H54 (cell line): Measurements from ENCODE around the gene SRRM4.
A peak's percentile ranks its signal among the peaks of the same experiment; 100 is the strongest.

Experiments
- DNase-seq: peaks from one replicate; pipeline ENCODE4 v3.0.0; 2011; ENCODE audit warnings: low spot score, mixed read lengths; ENCODE audit not compliant: insufficient read length
- FAIRE-seq: peaks from 3 replicates; lab custom pipeline; 2011; peaks lifted over from hg19 to GRCh38; lab: Jason Lieb, UNC
- POLR2A ChIP-seq: IDR thresholded peaks from 2 replicates; pipeline ENCODE4 v1.6.1; 2011; ENCODE audit warnings: low read depth, mild to moderate bottlenecking, low read length

The SRRM4 gene

DNA sequence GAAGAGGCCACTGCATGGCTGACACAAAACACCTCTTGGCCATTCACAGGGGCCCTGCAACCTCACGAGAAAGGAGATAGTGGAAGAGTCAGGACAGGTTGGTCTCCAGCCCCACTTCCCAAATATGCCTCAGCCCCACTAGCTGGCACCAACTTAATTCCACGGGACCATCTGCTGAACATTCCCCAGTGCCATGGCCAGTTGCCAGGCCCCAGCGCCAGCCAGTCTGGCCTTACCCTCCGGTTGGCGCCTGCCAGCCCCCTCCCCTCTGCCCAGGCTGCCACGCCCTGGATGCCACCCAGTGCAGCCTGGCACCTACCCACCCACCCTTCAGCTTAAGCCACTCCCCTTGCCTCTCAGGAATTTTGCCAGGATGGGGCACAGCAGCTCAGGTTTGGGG lies 176.2 kb downstream of the SRRM4 start:
- no peak for TF ChIP-seq POLR2A
- FAIRE-seq, result no peak
- no peak for DNase-seq

DNA sequence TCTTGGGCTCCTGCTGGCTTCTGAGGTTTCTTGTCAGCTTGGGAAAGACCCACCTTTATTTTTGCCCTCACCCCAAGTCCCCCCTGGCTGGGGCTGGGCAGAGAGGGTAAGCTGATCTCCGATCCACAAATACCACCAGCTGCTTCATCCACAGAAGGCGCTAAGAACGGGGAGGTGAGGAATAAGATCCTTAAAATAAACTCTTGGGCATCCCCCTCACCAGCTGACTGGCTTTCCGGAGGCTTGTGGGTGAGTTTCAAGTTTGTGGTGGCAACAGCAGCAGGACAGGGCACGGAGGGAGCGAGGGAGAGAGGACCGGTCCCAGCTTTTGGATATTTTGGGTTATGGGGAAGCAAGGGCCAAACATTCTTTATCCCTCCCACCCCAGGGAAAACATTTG lies 176.6 kb downstream of the SRRM4 start:
- DNase-seq, result no peak
- no peak for FAIRE-seq
- no peak for TF ChIP-seq POLR2A

DNA sequence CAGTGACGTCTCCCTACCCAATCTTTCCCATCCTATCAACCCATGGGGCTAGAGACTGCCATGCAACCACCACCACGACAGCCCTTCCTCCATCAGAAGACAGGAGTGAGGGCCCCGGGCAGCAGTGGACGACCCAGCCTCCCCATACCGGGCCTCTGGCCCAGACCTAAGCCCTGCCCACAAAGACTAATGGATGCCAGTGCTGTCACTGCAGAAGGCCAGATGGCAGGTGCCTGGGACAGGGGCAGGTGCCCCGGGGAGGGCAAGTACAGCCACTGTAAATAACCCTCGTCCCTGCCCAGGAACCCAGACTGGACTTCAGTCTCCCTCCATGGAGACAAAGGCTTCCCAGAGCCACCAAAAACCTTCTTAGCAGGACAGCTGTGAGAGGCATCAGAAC lies 177.1 kb downstream of the SRRM4 start:
- FAIRE-seq, result no peak
- no peak for TF ChIP-seq POLR2A

DNA sequence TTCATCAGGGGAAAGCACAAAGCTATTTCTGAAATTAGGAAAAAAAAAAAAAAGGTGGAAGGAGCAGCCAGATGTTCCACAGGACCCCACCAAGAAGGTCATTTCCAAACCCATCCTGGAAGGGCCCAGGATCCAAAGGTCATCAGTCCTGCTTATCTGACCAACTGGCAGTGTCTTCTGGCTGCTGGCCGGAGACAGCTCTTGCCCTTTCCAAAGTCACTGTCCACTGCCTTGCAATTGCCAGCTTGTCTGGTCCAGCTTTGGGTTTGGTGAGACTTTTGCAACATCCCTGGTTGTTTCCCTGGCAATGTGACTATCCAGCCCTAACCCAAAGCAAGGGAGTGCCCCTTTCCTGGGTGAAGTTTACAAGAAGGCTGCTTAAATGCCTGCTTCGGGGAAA lies 178.5 kb downstream of the SRRM4 start:
- no peak for FAIRE-seq
- no peak for DNase-seq
- no peak for TF ChIP-seq POLR2A

More for the DNA sequence above, 177.1 kb downstream of the SRRM4 start:
- no peak for DNase-seq

DNA sequence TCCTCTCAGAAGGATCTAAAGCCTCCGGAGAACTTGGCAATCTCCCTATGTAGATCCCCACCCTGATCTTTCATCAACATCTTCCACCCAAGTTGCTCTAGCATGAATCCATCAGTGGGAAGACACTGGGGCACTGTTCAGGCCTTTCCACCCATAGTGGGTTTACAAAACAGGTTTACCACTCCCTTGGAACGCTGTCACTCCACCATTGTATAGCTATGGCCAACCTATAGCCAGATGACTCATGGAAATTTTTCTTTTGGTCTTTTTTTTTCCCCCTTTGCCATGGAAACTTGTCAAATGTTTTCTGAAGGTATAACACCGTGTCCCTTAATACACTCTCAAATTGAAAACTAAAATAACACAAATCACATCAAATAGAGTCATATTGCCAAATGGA lies 186.6 kb downstream of the SRRM4 start:
- DNase-seq (no peak), FAIRE-seq (no peak)
- no peak for TF ChIP-seq POLR2A

DNA sequence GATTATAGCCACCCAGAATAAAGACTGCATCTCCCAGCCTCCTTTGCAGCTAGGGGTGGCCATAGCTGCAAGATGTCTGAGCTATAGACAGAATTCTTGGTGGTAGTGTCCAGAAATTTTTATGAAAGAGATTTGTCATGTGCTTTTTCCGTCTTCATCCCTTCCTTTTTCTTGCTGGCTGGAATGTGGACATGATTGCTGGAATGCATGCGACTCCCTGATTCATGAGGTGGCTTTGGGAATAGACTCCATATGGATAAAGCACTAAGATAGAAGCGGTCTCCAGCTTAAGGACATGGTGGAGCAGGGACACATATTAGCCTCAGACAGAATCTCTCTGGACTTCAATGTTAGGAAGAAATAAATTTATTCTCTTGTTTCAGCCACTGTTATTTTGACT lies 187.4 kb downstream of the SRRM4 start:
- FAIRE-seq (no peak), DNase-seq (no peak)
- TF ChIP-seq POLR2A, result no peak

DNA sequence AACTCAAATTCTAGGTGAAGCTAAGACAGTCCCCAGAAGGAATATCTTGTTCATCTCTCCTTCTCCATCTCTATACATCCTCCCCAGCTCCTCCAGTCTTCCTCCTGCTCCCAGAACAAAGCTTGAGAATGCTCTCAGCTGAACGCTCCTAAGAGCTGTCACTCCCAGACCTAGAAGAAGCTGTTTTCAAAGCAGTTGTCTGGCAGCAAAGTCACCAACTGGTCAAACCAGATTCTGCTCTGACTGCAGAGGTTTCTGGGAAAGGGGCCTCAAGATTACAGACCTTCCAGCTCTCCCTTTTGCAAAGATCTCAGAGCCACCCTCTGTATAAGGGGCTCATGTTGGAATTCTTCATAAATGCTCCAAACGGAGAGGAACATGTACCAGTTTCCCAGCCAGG lies 187.8 kb downstream of the SRRM4 start:
- DNase-seq (no peak), FAIRE-seq (no peak)
- TF ChIP-seq POLR2A, result no peak

DNA sequence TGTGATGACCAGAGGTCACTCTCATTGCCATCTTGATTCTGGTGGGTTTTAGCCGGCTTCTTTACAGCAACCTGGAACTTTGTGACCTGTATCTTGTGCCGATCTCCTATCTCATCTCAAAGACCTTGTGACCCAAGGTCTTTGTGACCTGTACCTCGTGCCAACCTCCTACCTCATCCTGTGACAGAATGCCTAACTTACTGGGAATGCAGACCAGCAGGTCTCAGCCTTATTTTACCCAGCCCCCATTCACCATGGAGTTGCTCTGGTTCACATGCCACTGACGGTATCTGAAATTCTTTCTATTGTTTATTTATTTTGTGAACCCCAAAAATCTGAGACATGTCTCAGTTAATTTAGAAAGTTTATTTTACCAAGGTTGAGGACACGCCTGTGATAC lies 189.9 kb downstream of the SRRM4 start:
- no peak for TF ChIP-seq POLR2A
- no peak for FAIRE-seq
- no peak for DNase-seq

DNA sequence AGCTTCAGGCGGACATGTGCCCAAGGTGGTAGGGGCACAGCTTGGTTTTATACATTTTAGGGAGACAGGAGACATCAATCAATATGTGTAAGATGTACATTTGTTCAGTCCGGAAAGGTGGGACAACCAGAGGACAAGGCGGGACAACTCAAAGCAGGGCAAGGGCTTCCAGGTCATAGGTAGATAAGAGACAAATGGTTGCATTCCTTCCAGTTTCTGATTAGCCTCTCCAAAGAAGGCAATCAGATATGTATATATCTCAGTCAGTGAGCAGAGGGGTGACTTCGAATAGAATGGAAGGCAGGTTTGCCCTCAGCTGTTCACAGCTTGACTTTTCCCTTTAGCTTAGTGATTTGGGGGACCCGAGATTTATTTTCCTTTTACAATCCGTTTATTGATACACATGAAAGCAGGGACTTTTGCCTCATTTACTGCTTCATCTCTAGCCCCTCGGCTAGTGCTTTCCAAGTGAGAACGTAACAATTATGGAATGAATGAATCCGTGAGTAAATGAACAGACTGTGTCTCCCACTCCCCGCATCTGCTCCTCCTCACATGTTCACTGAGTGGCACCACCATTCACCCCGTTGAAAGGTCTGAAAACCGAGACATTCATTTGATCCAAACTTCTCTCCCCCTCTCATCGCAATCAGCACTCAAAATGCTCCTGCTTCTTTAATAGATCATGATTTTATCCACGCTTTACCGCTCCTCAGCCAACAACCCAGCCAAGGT lies 190.5 kb downstream of the SRRM4 start:
- no peak for TF ChIP-seq POLR2A
- DNase-seq, result no peak
- no peak for FAIRE-seq

DNA sequence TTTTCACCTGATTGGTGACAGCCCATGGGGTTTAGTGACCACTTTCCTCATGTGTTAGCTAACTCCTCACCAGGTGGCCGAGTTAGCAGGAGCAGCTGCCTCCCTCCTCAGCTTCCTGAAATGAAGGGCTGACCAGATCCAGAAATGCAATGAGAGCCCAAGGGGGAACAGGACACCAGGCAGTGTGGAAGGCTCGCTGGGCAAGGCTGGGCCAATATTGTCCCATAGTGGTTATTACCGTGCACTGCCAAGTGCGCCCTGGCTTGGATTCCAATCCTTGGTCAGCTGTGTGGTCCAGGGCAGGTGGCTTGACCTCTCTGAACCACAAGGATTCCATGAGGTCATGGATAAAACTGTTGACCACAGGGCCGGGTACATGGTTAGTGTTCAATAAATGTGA lies 193.7 kb downstream of the SRRM4 start:
- FAIRE-seq, result no peak
- TF ChIP-seq POLR2A, result no peak
- no peak for DNase-seq

DNA sequence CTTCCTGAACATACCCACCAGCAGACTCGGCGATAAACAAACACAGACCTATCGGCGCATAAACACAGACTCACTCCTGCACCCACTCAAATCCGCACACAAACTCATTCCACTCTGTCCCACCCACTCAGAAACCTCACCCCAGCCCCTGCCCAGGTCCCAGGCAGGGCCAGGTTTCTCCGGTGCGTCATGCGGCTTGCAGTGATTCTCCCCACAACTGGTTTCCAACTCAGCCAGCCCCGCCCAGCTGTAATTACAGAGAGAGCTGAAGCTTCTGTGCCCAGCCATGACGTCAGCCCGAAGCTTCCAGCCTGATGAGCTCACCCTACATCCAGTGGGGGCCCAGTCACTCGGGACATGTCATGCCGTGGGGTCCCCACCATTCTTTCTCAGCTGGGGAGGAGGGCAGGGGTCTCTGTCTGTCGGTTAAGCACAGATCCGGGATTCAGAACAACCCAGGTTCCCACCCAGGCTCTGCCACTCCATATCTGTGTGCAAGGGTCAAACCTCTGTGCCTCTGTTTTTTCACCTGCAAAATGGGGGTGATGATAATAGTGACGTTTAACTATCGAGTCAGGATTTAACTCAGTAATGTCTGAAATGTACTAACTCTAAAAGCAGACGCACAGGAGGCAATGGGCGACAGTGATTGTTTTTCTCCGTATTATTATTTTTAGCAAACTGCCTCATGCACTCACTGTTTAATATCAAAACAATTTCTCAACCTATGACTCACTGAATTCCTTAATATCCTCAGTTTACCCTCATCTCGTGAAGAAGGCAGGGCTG lies 195.1 kb downstream of the SRRM4 start:
- DNase-seq, result peak; percentile 76
- FAIRE-seq, result no peak

DNA sequence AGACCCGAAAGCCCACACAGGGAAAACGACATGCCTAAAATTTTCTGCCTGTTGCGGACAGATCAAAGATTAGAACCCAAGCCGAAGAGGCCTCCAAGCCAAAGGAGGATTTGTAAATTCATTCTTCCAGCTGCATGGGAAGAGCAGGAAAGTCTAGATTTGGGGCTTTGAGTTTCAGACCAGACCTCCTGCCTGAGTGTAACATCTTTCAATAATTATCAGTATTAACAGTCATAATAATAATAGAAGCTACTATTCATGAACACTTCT lies 195.7 kb downstream of the SRRM4 start:
- no peak for TF ChIP-seq POLR2A
- FAIRE-seq, result no peak
- DNase-seq, result no peak

More for the DNA sequence above, 195.1 kb downstream of the SRRM4 start:
- no peak for TF ChIP-seq POLR2A

DNA sequence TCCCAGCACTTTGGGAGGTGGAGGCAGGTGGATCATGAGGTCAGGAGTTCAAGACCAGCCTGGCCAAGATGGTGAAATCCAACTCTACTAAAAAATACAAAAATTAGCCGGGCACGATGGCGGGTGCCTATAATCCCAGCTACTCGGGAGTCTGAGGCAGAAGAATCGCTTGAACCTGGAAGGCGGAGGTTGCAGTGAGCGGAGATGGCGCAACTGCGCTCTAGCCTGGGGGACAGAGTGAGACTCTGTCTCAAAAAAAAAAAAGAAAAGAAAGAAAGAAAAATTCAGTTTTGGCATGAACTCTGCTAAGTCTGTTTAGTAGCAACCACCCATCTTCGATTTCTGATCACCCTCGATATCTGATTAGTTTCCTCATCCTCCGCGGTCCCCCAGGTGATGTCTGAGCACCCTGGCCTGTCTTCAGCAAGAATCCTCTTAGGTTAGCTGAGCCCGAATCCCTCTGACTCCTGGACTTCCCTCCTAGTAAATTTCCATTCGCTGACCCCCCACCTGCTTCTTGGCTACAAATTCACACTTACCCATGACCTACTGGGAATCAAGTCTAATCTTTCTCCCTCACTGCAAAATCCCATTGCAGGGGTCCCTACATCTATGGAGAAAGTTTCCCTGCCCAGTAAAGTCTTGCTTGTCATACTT lies 196.5 kb downstream of the SRRM4 start:
- no peak for DNase-seq
- no peak for FAIRE-seq
- TF ChIP-seq POLR2A, result no peak

DNA sequence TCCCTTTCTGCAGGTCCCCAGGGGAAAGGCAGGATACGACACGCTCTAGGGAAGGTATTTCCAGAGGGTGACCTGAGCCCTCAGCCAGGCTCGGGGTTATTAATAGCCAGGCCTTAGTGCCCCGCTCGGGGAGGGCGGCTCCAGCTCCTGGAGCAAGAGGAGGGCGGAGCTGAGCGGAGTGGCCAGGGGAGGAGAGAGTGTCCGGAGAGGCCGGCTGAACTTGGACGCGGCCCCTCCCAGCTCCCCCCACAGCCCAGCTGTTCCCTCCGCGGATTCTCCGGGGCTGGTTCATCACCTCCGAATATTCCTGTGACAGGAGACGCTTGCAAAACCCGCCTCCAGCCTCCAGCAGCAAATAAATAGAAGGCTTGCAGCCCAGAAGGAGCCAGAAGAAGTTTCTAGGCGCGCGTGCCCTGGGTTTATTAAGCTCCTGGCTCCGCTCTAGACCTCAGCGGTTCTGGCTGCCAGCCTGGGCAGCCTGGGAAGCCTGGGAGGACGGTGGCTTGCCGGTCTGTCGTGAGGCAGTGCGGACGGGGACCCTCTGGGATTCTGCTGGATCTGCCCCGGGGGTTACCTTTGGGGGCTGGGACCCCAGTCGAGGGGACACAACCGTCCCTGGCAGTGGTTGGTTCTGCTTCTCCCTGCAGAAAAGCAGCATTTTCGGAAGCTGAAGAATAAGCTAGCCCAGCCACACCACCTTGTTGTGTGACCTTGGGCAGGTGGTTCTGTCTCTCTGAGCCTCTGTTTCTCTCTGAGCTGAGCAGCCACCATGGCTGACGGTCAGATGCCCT lies 197.4 kb downstream of the SRRM4 start, which contains the start of gene HSPB8:
Gene HSPB8 (plus strand): TSS at position 388 of the 791 bp plus-strand sequence. CDS start 382 bp downstream, at position 770.
- peak; percentile 76 for TF ChIP-seq POLR2A
- DNase-seq, result peak; percentile 83
- no peak for FAIRE-seq
